Prostate gland (tissue), 2 donors: ENCODE measurements around the gene ASGR2.
"Not testable (repeated sequence)": the region's sequence is repeated elsewhere in the genome, so short reads cannot be mapped to it uniquely, and the experiment has no call there.

ENCODE experiments used
- CTCF ChIP-seq, 4 experiments: fragments of 200-600 bp in 2 of 4; fragments of 450-650 bp in 2 of 4; sonication (generic) in 2 of 4; IDR thresholded peaks; 1 replicate in 3 of 4; 2 replicates in 1 of 4; pipeline ENCODE4 v1.5.1; 2016 to 2019; ENCODE audit warnings: antibody characterized with exemption in 4 of 4, mild to moderate bottlenecking in 2 of 4, moderate library complexity in 2 of 4
- POLR2A ChIP-seq: fragments of 450-650 bp; IDR thresholded peaks from one replicate; pipeline ENCODE4 v1.6.1; 2016; ENCODE audit warnings: antibody characterized with exemption, mild to moderate bottlenecking

GRCh38 chr17:7091311-7092005, 23.2 kb downstream of the ASGR2 start:
- not testable (repeated sequence) for TF ChIP-seq POLR2A; CTCF (IDR thresholded peaks at IDR 0.05)
